ENCODE measurements around the gene RECQL.

DNA sequence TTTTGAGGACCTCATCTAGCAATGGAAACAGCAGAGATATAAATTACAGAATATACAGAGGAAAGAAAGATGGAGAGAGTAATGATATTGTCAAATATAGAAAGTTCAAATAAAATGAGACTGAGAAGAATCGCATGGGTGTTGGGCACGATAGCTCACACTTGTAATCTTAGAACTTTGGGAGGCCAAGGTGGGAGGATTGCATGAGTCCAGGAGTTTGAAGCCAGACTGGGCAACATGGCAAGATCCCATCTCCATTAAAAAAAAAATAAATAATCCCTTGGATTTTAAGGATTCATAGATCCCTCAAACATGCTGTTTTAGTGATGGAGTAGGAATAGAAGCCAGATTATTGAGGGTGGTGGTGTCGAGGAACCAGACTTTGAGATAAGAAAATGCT is 62.1 kb downstream of the RECQL start:
- TF ChIP-seq, protein P1, sequence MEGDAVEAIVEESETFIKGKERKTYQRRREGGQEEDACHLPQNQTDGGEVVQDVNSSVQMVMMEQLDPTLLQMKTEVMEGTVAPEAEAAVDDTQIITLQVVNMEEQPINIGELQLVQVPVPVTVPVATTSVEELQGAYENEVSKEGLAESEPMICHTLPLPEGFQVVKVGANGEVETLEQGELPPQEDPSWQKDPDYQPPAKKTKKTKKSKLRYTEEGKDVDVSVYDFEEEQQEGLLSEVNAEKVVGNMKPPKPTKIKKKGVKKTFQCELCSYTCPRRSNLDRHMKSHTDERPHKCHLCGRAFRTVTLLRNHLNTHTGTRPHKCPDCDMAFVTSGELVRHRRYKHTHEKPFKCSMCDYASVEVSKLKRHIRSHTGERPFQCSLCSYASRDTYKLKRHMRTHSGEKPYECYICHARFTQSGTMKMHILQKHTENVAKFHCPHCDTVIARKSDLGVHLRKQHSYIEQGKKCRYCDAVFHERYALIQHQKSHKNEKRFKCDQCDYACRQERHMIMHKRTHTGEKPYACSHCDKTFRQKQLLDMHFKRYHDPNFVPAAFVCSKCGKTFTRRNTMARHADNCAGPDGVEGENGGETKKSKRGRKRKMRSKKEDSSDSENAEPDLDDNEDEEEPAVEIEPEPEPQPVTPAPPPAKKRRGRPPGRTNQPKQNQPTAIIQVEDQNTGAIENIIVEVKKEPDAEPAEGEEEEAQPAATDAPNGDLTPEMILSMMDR (IDR thresholded peaks at IDR 0.05 in 4 of 5, conservative IDR thresholded peaks at IDR 0.05 in 1 of 5): no peak
- no peak for TF ChIP-seq POLR2A (IDR thresholded peaks at IDR 0.05)
